GM23338 (cell line): ENCODE data around the gene PTH2. TPM values are rescaled to one million over a fixed set of nuclear protein-coding genes. Genes with fewer than 3 reads are reported as not detected.

Source experiments
- ATAC-seq: fragments of 200-7000 bp; cut with Tn5 transposase; 3 replicates; pipeline ENCODE4 v1.9.1; 2020
- DNase-seq: peaks from one replicate; pipeline ENCODE4 v3.0.0-alpha.2; 2015; ENCODE audit warnings: low spot score
- H2AFZ ChIP-seq: fragments of 200-600 bp; sonication (generic); 2 replicates; pipeline ENCODE4 v1.8.0; 2016; ENCODE audit warnings: antibody characterized with exemption, mild to moderate bottlenecking, moderate library complexity
- H3F3A ChIP-seq: fragments of 200-600 bp; sonication (generic); replicated peaks from 2 replicates; pipeline ENCODE4 v1.8.0; 2017; ENCODE audit warnings: antibody characterized with exemption, mixed run types, low read depth
- H3K27ac ChIP-seq: fragments of 200-600 bp; sonication (generic); 2 replicates; pipeline ENCODE4 v1.6.1; 2016; ENCODE audit warnings: low read depth
- H3K27me3 ChIP-seq: fragments of 200-600 bp; sonication (generic); 2 replicates; pipeline ENCODE4 v1.8.0; 2016; ENCODE audit warnings: mild to moderate bottlenecking, mixed run types, moderate library complexity; ENCODE audit not compliant: insufficient read depth
- H3K36me3 ChIP-seq: fragments of 200-600 bp; sonication (generic); 2 replicates; pipeline ENCODE4 v1.8.0; 2016; ENCODE audit warnings: mild to moderate bottlenecking; ENCODE audit not compliant: insufficient read depth
- H3K4me1 ChIP-seq: fragments of 200-600 bp; sonication (generic); 2 replicates; pipeline ENCODE4 v1.8.0; 2016; ENCODE audit warnings: mild to moderate bottlenecking, moderate library complexity; ENCODE audit not compliant: insufficient read depth
- H3K4me2 ChIP-seq: fragments of 200-600 bp; sonication (generic); 2 replicates; pipeline ENCODE4 v1.7.1; 2017; ENCODE audit warnings: mixed run types
- H3K4me3 ChIP-seq: fragments of 200-600 bp; sonication (generic); 2 replicates; pipeline ENCODE4 v1.6.1; 2016; ENCODE audit warnings: mixed run types
- H3K79me2 ChIP-seq: fragments of 200-600 bp; sonication (generic); replicated peaks from 2 replicates; pipeline ENCODE4 v1.8.0; 2017; ENCODE audit warnings: mild to moderate bottlenecking; ENCODE audit not compliant: insufficient read depth
- H3K9me2 ChIP-seq: fragments of 200-600 bp; sonication (generic); 2 replicates; pipeline ENCODE4 v1.8.0; 2017; ENCODE audit not compliant: insufficient read depth
- H4K20me1 ChIP-seq: fragments of 200-600 bp; sonication (generic); replicated peaks from 2 replicates; pipeline ENCODE4 v1.8.0; 2017; ENCODE audit warnings: mild to moderate bottlenecking; ENCODE audit not compliant: insufficient read depth
- H3K27ac Mint-ChIP-seq: 2 replicates; pipeline ENCODE4 v1.8.0; 2020; ENCODE audit warnings: inconsistent platforms, mild to moderate bottlenecking, moderate library complexity, mixed read lengths
- H3K27me3 Mint-ChIP-seq: 3 replicates; pipeline ENCODE4 v1.8.0; 2022; ENCODE audit warnings: low read depth, mild to moderate bottlenecking, moderate library complexity, mixed read lengths, inconsistent platforms; ENCODE audit not compliant: insufficient read depth, poor library complexity
- H3K36me3 Mint-ChIP-seq: 3 replicates; pipeline ENCODE4 v1.8.0; 2021; ENCODE audit warnings: low read depth, mild to moderate bottlenecking, inconsistent platforms, moderate library complexity, mixed read lengths
- H3K4me1 Mint-ChIP-seq: 3 replicates; pipeline ENCODE4 v1.8.0; 2020; ENCODE audit warnings: mild to moderate bottlenecking, inconsistent platforms, mixed read lengths
- H3K4me3 Mint-ChIP-seq: 3 replicates; pipeline ENCODE4 v1.8.0; 2021; ENCODE audit warnings: moderate library complexity, mild to moderate bottlenecking, inconsistent platforms, mixed read lengths
- H3K9me3 Mint-ChIP-seq: 3 replicates; pipeline ENCODE4 v1.8.0; 2020; ENCODE audit warnings: moderate library complexity, mild to moderate bottlenecking, inconsistent platforms, mixed read lengths
- CREB1 ChIP-seq: fragments of 250-450 bp; sonication (Bioruptor Pico); IDR thresholded peaks from 2 replicates; pipeline ENCODE4 v1.5.0; 2020; ENCODE audit warnings: low read depth, mild to moderate bottlenecking, moderate library complexity
- NANOG ChIP-seq: IDR thresholded peaks from 2 replicates; pipeline ENCODE4 v1.6.1; 2016; ENCODE audit warnings: antibody characterized with exemption, borderline replicate concordance
- POLR2AphosphoS5 ChIP-seq: IDR thresholded peaks from 2 replicates; pipeline ENCODE4 v1.6.1; 2016; ENCODE audit warnings: antibody characterized with exemption, low read depth
- STAT1 ChIP-seq: IDR thresholded peaks from one replicate; pipeline ENCODE4 v1.6.1; 2016; ENCODE audit warnings: antibody characterized with exemption; ENCODE audit not compliant: unreplicated experiment
- ZNF114 ChIP-seq: fragments of 250-450 bp; sonication (Bioruptor Pico); IDR thresholded peaks from 2 replicates; pipeline ENCODE4 v1.5.0; 2020; ENCODE audit warnings: mild to moderate bottlenecking, moderate library complexity
- ZNF331 ChIP-seq: fragments of 250-450 bp; sonication (Bioruptor Pico); IDR thresholded peaks from 2 replicates; pipeline ENCODE4 v1.5.0; 2020; ENCODE audit warnings: low read depth, mild to moderate bottlenecking, moderate library complexity
- polyA plus RNA-seq: library from polyadenylated mRNA; unstranded; fragments of >200 nt; fragmentation: Nextera tagmentation; extraction: Ambion mirVana; gene quantifications from 2 replicates; pipeline ENCODE4 v1.2.1, GENCODE V29; 2016
- total RNA-seq: library from RNA; depleted of rRNA; stranded (reverse); fragments of >200 nt; shearing (Covaris generic); gene quantifications from 2 replicates; pipeline ENCODE4 v1.2.3, GENCODE V29; 2014
- TF ChIP-seq, protein P1 (sequence below), 2 experiments: fragments of 200-600 bp in 1 of 2; sonication (generic) in 1 of 2; conservative IDR thresholded peaks; 2 replicates each; pipeline versions ENCODE4 v1.5.1 to v1.6.1; 2016 to 2017; ENCODE audit warnings: antibody characterized with exemption in 2 of 2, low read depth in 2 of 2, mild to moderate bottlenecking in 2 of 2, moderate library complexity in 1 of 2

Gene PTH2
- total and polyA plus RNA-seq, 2 experiments from 2014 or later, result 1.6 TPM; not detected in 1

GRCh38 chr19:49418511-49418910 is 4.7 kb downstream of the PTH2 start (continued):
- TF ChIP-seq ZNF331, result no peak
- TF ChIP-seq ZNF114 (CRISPR knock-in tag), result no peak
- no peak for TF ChIP-seq POLR2AphosphoS5
- TF ChIP-seq STAT1, result no peak

DNA sequence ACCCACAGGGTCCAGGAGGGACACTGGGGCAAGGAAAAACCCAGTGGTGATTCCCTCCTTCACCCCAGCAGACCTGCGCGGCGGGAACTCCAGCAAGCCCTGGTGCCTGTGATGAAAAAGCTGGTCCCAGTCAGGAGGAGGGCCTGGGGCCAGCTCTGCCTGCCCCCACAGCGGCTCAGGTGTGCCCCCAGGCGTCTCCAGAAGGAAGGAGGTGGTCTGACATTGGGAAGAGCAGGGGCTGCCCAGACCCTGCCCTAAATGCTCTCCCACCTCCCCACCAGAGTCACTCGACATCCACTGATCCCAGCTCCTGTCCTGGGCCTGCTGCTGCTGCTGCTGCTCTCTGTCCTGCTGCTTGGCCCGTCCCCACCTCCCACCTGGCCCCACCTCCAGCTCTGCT is 6.2 kb downstream of the PTH2 start:
- H3K4me2 ChIP-seq, result no peak overlapping the region
- no peaks in the 10 kb centered on the region for H3K9me2 ChIP-seq
- H3K27ac ChIP-seq, result no peak overlapping the region
- H3K36me3 Mint-ChIP-seq, result no peaks in the 10 kb centered on the region; the same call in 2 of the 3 replicates
- no peak overlapping the region for H3K4me3 ChIP-seq
- peaks cover 46% of the 10 kb centered on the region for H3K4me1 Mint-ChIP-seq
- peaks cover 9% of the 10 kb centered on the region for H3F3A ChIP-seq
- no peak for TF ChIP-seq CREB1 (CRISPR knock-in tag)
- TF ChIP-seq, protein P1, sequence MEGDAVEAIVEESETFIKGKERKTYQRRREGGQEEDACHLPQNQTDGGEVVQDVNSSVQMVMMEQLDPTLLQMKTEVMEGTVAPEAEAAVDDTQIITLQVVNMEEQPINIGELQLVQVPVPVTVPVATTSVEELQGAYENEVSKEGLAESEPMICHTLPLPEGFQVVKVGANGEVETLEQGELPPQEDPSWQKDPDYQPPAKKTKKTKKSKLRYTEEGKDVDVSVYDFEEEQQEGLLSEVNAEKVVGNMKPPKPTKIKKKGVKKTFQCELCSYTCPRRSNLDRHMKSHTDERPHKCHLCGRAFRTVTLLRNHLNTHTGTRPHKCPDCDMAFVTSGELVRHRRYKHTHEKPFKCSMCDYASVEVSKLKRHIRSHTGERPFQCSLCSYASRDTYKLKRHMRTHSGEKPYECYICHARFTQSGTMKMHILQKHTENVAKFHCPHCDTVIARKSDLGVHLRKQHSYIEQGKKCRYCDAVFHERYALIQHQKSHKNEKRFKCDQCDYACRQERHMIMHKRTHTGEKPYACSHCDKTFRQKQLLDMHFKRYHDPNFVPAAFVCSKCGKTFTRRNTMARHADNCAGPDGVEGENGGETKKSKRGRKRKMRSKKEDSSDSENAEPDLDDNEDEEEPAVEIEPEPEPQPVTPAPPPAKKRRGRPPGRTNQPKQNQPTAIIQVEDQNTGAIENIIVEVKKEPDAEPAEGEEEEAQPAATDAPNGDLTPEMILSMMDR (conservative IDR thresholded peaks at IDR 0.05; ENCODE audit: low read depth in 2 of 2), result peak; percentile 35 to 75
- H4K20me1 ChIP-seq, result peaks cover 4% of the 10 kb centered on the region; the same call in 1 of the 2 replicates
- peaks cover 9% of the 10 kb centered on the region for H3K27me3 ChIP-seq
- peaks cover 21% of the 10 kb centered on the region for H3K27me3 Mint-ChIP-seq
- H3K27ac Mint-ChIP-seq, result no peak overlapping the region
- H3K36me3 ChIP-seq, result no peaks in the 10 kb centered on the region
- no peak overlapping the region for H3K4me3 Mint-ChIP-seq
- peaks cover 16% of the 10 kb centered on the region for H3K4me1 ChIP-seq
- peak overlapping the region; percentile 59; the same call in 1 of the 2 replicates for H2AFZ ChIP-seq
- DNase-seq (no peak), ATAC-seq (peak; percentile 37)
- H3K79me2 ChIP-seq, result no peaks in the 10 kb centered on the region
- no peaks in the 10 kb centered on the region; the same call in 2 of the 3 replicates for H3K9me3 Mint-ChIP-seq

GRCh38 chr19:49415810-49416200 is 7.4 kb downstream of the PTH2 start:
- H3K4me3 ChIP-seq, result no peak overlapping the region
- peaks cover 11% of the 10 kb centered on the region for H3K4me1 ChIP-seq
- ATAC-seq (no peak), DNase-seq (no peak)
- no peak overlapping the region for H3K27ac ChIP-seq
- no peak overlapping the region; the same call in 2 of the 3 replicates for H3K4me3 Mint-ChIP-seq
- H3K79me2 ChIP-seq, result no peaks in the 10 kb centered on the region
- TF ChIP-seq, protein P1 (conservative IDR thresholded peaks at IDR 0.05; ENCODE audit: low read depth in 2 of 2), result no peak
- TF ChIP-seq NANOG, result no peak
- no peak for TF ChIP-seq POLR2AphosphoS5
- H3K27me3 ChIP-seq, result no peaks in the 10 kb centered on the region
- H3K36me3 Mint-ChIP-seq, result no peaks in the 10 kb centered on the region
- H2AFZ ChIP-seq, result no peak overlapping the region
- H3K36me3 ChIP-seq, result no peaks in the 10 kb centered on the region
- H3F3A ChIP-seq, result peaks cover 4% of the 10 kb centered on the region; the same call in 1 of the 2 replicates
- H3K9me2 ChIP-seq, result no peaks in the 10 kb centered on the region
- H4K20me1 ChIP-seq, result no peaks in the 10 kb centered on the region
- H3K4me1 Mint-ChIP-seq, result peaks cover 37% of the 10 kb centered on the region
- no peak overlapping the region for H3K27ac Mint-ChIP-seq
- no peak overlapping the region for H3K4me2 ChIP-seq
- H3K27me3 Mint-ChIP-seq, result peaks cover 10% of the 10 kb centered on the region
- H3K9me3 Mint-ChIP-seq, result no peaks in the 10 kb centered on the region
